ENCODE measurements around the gene TEAD2.

GRCh38 chr19:49349567-49349966 is 12.6 kb downstream of the TEAD2 start:
- TF ChIP-seq, protein P1, sequence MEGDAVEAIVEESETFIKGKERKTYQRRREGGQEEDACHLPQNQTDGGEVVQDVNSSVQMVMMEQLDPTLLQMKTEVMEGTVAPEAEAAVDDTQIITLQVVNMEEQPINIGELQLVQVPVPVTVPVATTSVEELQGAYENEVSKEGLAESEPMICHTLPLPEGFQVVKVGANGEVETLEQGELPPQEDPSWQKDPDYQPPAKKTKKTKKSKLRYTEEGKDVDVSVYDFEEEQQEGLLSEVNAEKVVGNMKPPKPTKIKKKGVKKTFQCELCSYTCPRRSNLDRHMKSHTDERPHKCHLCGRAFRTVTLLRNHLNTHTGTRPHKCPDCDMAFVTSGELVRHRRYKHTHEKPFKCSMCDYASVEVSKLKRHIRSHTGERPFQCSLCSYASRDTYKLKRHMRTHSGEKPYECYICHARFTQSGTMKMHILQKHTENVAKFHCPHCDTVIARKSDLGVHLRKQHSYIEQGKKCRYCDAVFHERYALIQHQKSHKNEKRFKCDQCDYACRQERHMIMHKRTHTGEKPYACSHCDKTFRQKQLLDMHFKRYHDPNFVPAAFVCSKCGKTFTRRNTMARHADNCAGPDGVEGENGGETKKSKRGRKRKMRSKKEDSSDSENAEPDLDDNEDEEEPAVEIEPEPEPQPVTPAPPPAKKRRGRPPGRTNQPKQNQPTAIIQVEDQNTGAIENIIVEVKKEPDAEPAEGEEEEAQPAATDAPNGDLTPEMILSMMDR (IDR thresholded peaks at IDR 0.05): no peak
- TF ChIP-seq ZFX (IDR thresholded peaks at IDR 0.05; ENCODE audit: borderline replicate concordance): no peak
